Activated CD4-positive, alpha-beta T cell treated with anti-CD3 and anti-CD28 coated beads, Interleukin-2, amount 50 U/mL, for 4 hours (primary cell): ENCODE data around the gene RSU1.
"Not testable (repeated sequence)": the region's sequence is repeated elsewhere in the genome, so short reads cannot be mapped to it uniquely, and the experiment has no call there.

Experiments used
- DNase-seq, 2 experiments: peaks; one replicate each; pipeline ENCODE4 v3.0.0-alpha.2; 2020

The RSU1 gene

GRCh38 chr10:16779384-16779915, 37.8 kb downstream of the RSU1 start:
- peak; percentile 73 for DNase-seq

GRCh38 chr10:16777473-16778370, 39.5 kb downstream of the RSU1 start:
- DNase-seq, result no peak

- DNase-seq, result no peak
Measured at GRCh38 chr10:16776896-16777295, 40.3 kb downstream of the RSU1 start.

- no peak for DNase-seq
Measured at GRCh38 chr10:16773334-16773733, 43.9 kb downstream of the RSU1 start.

- no peak for DNase-seq
Measured at GRCh38 chr10:16770670-16771069, 46.6 kb downstream of the RSU1 start.

- DNase-seq, result no peak
Measured at GRCh38 chr10:16770141-16770540, 47.1 kb downstream of the RSU1 start.

GRCh38 chr10:16769331-16769730, 47.9 kb downstream of the RSU1 start:
- DNase-seq, result no peak

GRCh38 chr10:16768702-16769101, 48.5 kb downstream of the RSU1 start:
- no peak for DNase-seq

- no peak for DNase-seq
Measured at GRCh38 chr10:16765509-16766375, 51.5 kb downstream of the RSU1 start.

GRCh38 chr10:16761300-16761699, 55.9 kb downstream of the RSU1 start:
- no peak for DNase-seq

GRCh38 chr10:16756561-16757221, 60.5 kb downstream of the RSU1 start:
- DNase-seq, result no peak

GRCh38 chr10:16754765-16755164, 62.5 kb downstream of the RSU1 start:
- DNase-seq, result no peak

GRCh38 chr10:16752849-16753248, 64.4 kb downstream of the RSU1 start:
- DNase-seq, result not testable (repeated sequence)

- DNase-seq, result no peak
Measured at GRCh38 chr10:16752099-16752498, 65.1 kb downstream of the RSU1 start.

- DNase-seq, result no peak
Measured at GRCh38 chr10:16751244-16751643, 66.0 kb downstream of the RSU1 start.

GRCh38 chr10:16750461-16750860, 66.8 kb downstream of the RSU1 start:
- DNase-seq, result no peak

GRCh38 chr10:16748749-16749148, 68.5 kb downstream of the RSU1 start:
- no peak for DNase-seq

GRCh38 chr10:16746856-16747255, 70.4 kb downstream of the RSU1 start:
- DNase-seq, result no peak

GRCh38 chr10:16745061-16745460, 72.2 kb downstream of the RSU1 start:
- DNase-seq, result no peak

- no peak for DNase-seq
Measured at GRCh38 chr10:16742165-16742960, 74.9 kb downstream of the RSU1 start.

GRCh38 chr10:16741540-16741939, 75.7 kb downstream of the RSU1 start:
- no peak for DNase-seq

- no peak for DNase-seq
Measured at GRCh38 chr10:16737420-16737819, 79.8 kb downstream of the RSU1 start.
